GM13977 (cell line): ENCODE measurements around the gene GSG1L2.

ENCODE experiments used
- DNase-seq: peaks from one replicate; pipeline ENCODE4 v3.0.0; 2012; ENCODE audit warnings: low spot score
- in situ Hi-C: fragments of 300-500 bp; cut with MboI; formaldehyde crosslinking; loops from one replicate; pipeline ENCODE4 v1.12.0; 2022; ENCODE audit warnings: low sequenced_read_pairs, low pct_unique_long_range_greater_than_20kb, mixed read lengths, inconsistent platforms; ENCODE audit not compliant: unreplicated experiment
- TF ChIP-seq, protein P1 (sequence below): IDR thresholded peaks from 2 replicates; pipeline ENCODE4 v1.5.1; 2012; ENCODE audit warnings: mild to moderate bottlenecking, control low read depth; ENCODE audit not compliant: insufficient read depth; ENCODE audit errors: extremely low read depth, missing control alignments

GSG1L2 gene

DNA sequence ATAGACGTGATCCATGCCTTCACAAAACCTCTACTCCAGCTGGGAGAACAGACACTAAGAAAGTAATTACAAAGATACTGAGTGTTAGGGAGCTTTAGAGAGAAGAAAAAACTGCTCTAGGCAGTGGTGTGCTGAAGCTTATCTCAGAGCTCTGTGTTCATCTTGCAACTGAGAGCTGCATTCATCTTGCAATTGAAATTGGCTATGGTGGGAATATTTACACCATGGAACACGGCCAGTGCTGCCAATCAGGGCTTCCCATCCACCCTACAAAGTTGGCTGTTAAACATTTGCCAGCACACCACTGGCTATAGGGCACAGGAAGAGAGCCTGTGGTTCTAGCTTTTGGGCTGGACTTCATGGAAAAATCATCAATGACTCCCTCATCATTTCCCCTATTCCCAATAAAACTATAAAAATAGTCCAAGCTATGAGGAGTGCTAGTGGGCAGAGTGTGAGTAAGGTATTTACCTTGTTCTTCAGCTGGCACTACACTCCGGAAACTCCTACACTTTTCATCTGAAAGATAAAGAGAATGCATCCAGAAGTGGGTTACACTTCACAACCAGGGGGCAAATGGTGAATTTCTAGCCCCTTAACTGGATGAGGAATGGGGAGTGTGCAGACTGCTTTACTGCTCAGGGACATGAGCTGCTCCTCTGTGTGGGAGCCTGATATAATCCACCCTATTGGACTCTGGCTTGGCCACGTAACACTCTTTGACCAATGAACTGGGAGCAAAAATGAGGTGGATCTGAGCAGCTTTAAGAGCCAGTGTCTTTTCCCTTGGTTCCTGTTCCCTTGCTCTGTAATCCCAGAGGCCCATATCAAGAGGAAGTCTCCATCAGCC is 11.6 kb downstream of the GSG1L2 start:
- in situ Hi-C loops = no loop called here
- TF ChIP-seq, protein P1, sequence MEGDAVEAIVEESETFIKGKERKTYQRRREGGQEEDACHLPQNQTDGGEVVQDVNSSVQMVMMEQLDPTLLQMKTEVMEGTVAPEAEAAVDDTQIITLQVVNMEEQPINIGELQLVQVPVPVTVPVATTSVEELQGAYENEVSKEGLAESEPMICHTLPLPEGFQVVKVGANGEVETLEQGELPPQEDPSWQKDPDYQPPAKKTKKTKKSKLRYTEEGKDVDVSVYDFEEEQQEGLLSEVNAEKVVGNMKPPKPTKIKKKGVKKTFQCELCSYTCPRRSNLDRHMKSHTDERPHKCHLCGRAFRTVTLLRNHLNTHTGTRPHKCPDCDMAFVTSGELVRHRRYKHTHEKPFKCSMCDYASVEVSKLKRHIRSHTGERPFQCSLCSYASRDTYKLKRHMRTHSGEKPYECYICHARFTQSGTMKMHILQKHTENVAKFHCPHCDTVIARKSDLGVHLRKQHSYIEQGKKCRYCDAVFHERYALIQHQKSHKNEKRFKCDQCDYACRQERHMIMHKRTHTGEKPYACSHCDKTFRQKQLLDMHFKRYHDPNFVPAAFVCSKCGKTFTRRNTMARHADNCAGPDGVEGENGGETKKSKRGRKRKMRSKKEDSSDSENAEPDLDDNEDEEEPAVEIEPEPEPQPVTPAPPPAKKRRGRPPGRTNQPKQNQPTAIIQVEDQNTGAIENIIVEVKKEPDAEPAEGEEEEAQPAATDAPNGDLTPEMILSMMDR = no peak
- DNase-seq = no peak

DNA sequence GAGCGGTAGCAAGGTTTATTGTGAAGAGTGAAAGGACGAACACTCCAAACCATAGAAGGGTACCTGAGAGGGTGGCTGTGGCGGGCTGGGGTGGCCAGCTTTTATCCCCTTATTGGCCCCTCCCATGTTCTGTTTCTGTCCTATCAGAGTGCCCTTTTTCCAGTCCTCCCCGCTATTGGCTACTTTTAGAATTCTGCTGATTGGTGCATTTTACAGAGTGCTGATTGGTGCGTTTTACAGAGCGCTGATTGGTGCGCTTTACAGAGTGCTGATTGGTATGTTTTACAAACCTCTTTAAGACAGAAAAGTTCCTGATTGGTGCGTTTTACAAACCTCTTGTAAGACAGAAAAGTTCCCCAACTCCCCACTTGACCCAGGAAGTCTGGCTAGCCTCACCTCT is 12.5 kb downstream of the GSG1L2 start:
- no peak for DNase-seq
- in situ Hi-C loops = no loop called here
- TF ChIP-seq, protein P1 = no peak

DNA sequence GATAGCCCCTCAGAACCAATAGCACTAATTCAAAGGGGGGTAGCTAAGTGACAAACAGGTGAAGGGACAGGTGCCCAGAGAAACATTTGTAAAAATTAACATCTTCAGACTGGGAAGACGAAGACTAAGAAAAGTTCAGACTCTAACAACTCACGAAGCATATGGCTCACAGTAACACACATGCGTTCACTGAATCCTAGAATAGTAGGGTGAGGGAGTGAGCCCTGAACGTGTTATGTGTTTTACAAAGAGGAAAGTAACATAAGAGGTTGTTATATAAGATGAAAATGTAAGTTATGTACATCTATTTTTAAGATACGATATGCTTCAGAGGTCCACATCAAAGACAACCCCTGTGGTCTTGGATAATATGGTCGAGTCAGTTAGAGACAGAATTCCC is 15.2 kb downstream of the GSG1L2 start:
- TF ChIP-seq, protein P1 = no peak
- DNase-seq = no peak
- in situ Hi-C loops = no loop called here

DNA sequence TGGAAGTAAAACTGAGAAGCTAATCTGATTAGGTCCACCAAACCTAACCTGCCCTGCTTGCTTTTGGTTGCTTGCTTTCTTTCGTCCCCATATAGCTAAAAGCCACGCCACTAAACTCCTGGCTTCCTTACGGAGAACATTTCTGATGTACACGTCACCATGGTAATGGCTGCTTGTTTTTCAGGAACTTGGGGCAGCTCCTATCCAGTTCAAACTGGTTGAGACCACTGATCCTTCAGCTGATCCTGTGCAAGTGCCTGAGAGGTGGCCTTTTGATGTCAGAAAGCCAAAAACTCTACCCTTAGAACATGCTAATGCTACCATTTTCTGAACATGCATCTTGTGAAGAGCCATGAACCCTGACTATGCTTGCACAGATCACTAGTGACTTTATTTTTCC is 16.1 kb downstream of the GSG1L2 start:
- in situ Hi-C loops = no loop called here
- TF ChIP-seq, protein P1 = no peak
- no peak for DNase-seq

DNA sequence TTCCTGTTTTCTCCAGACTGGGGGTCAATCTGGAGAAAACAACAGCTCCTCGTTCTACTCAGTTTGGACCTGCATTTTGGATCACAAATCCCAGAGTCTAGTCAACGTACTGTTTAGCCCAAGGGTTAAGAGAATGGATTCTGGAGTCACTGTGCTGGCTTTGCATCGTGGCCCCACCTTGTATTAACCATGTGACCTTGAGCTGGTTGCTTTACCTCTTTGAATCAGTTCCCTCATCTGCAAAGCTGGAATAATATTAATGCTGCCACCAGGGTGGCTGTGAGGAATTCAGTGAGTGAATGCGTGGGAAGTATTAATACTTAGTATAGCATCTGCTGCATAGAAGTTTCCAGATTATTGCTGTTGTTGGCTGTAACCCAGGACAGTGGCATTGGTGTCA is 19.2 kb downstream of the GSG1L2 start:
- no peak for DNase-seq

DNA sequence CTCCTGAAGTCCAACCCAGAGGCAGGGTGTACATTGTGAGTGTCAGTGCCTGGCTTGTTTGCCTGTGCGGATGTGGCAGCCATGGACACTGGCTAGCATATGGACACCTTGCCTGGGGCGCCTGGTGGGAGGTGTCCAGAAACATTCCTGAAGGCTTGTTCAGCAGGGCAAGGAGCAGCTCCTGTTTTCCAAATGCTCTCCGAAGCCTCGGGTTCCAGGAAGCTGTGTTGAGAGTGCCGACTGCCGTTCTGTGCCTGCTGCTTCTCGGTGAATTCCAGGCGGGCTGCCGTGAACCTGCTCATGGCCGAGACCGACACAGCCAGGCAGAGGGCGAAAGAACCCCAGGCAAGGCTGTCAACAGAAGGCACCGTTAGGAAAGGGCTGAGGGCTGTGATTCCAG is 19.6 kb downstream of the GSG1L2 start:
- no peak for DNase-seq
- in situ Hi-C loops = no loop called here
- TF ChIP-seq, protein P1 = no peak

More for the DNA sequence above, 19.2 kb downstream of the GSG1L2 start:
- TF ChIP-seq, protein P1 = no peak
- in situ Hi-C loops = no loop called here
